HL-60 (cell line): ENCODE measurements around the gene FBN1.

Source experiments
- DNase-seq, 2 experiments: peaks; one replicate each; pipeline ENCODE4 v3.0.0-alpha.2; 2010 to 2020; ENCODE audit warnings: low read depth in 1 of 2, low spot score in 1 of 2
- H3K27ac ChIP-seq: fragments of 250-450 bp; sonication (Bioruptor Pico); replicated peaks from 2 replicates; pipeline ENCODE4 v1.5.1; 2020; ENCODE audit warnings: mild to moderate bottlenecking, moderate library complexity
- H3K27me3 ChIP-seq: fragments of 250-450 bp; sonication (Bioruptor Pico); 2 replicates; pipeline ENCODE4 v1.5.1; 2021; ENCODE audit warnings: mild to moderate bottlenecking, moderate library complexity; ENCODE audit not compliant: insufficient read depth, poor library complexity, severe bottlenecking
- H3K4me3 ChIP-seq: replicated peaks from 2 replicates; pipeline ENCODE4 v1.5.1; 2011; ENCODE audit warnings: mild to moderate bottlenecking, control low read depth, low read length; ENCODE audit not compliant: insufficient read depth
- GABPA ChIP-seq: IDR thresholded peaks from 2 replicates; pipeline ENCODE4 v1.6.1; 2012; ENCODE audit warnings: low read depth
- POLR2AphosphoS5 ChIP-seq: IDR thresholded peaks from 2 replicates; pipeline ENCODE4 v1.6.1; 2012; ENCODE audit warnings: low read depth
- SPI1 ChIP-seq: IDR thresholded peaks from 2 replicates; pipeline ENCODE4 v1.6.1; 2012; ENCODE audit warnings: low read depth, mild to moderate bottlenecking, borderline replicate concordance
- TF ChIP-seq, protein P1 (sequence below): IDR thresholded peaks from 2 replicates; pipeline ENCODE4 v1.6.1; 2012; ENCODE audit warnings: low read depth; ENCODE audit not compliant: insufficient replicate concordance
- TF ChIP-seq, protein P2 (sequence below): IDR thresholded peaks from one replicate; pipeline ENCODE4 v1.5.1; 2011; ENCODE audit warnings: low read length, control low read depth, inconsistent platforms; ENCODE audit not compliant: insufficient read depth

FBN1 gene

GRCh38 chr15:48579945-48580671 lies 65.4 kb downstream of the FBN1 start:
- no peak overlapping the region for H3K27ac ChIP-seq
- no peaks in the 10 kb centered on the region for H3K27me3 ChIP-seq
- DNase-seq, result no peak
- H3K4me3 ChIP-seq, result no peak overlapping the region
- TF ChIP-seq, protein P1, sequence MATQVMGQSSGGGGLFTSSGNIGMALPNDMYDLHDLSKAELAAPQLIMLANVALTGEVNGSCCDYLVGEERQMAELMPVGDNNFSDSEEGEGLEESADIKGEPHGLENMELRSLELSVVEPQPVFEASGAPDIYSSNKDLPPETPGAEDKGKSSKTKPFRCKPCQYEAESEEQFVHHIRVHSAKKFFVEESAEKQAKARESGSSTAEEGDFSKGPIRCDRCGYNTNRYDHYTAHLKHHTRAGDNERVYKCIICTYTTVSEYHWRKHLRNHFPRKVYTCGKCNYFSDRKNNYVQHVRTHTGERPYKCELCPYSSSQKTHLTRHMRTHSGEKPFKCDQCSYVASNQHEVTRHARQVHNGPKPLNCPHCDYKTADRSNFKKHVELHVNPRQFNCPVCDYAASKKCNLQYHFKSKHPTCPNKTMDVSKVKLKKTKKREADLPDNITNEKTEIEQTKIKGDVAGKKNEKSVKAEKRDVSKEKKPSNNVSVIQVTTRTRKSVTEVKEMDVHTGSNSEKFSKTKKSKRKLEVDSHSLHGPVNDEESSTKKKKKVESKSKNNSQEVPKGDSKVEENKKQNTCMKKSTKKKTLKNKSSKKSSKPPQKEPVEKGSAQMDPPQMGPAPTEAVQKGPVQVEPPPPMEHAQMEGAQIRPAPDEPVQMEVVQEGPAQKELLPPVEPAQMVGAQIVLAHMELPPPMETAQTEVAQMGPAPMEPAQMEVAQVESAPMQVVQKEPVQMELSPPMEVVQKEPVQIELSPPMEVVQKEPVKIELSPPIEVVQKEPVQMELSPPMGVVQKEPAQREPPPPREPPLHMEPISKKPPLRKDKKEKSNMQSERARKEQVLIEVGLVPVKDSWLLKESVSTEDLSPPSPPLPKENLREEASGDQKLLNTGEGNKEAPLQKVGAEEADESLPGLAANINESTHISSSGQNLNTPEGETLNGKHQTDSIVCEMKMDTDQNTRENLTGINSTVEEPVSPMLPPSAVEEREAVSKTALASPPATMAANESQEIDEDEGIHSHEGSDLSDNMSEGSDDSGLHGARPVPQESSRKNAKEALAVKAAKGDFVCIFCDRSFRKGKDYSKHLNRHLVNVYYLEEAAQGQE, result no peak
- TF ChIP-seq POLR2AphosphoS5 (no peak), SPI1 (no peak), GABPA (no peak)
- TF ChIP-seq, protein P2, sequence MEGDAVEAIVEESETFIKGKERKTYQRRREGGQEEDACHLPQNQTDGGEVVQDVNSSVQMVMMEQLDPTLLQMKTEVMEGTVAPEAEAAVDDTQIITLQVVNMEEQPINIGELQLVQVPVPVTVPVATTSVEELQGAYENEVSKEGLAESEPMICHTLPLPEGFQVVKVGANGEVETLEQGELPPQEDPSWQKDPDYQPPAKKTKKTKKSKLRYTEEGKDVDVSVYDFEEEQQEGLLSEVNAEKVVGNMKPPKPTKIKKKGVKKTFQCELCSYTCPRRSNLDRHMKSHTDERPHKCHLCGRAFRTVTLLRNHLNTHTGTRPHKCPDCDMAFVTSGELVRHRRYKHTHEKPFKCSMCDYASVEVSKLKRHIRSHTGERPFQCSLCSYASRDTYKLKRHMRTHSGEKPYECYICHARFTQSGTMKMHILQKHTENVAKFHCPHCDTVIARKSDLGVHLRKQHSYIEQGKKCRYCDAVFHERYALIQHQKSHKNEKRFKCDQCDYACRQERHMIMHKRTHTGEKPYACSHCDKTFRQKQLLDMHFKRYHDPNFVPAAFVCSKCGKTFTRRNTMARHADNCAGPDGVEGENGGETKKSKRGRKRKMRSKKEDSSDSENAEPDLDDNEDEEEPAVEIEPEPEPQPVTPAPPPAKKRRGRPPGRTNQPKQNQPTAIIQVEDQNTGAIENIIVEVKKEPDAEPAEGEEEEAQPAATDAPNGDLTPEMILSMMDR, result no peak

- H3K27ac ChIP-seq, result no peak overlapping the region
- no peak for TF ChIP-seq POLR2AphosphoS5
- TF ChIP-seq, protein P1, result no peak
- TF ChIP-seq GABPA, result no peak
- TF ChIP-seq, protein P2, result no peak
- TF ChIP-seq SPI1, result no peak
- no peak overlapping the region for H3K4me3 ChIP-seq
- no peaks in the 10 kb centered on the region for H3K27me3 ChIP-seq
- no peak for DNase-seq
Measured at GRCh38 chr15:48578965-48579364, 66.5 kb downstream of the FBN1 start.

DNA sequence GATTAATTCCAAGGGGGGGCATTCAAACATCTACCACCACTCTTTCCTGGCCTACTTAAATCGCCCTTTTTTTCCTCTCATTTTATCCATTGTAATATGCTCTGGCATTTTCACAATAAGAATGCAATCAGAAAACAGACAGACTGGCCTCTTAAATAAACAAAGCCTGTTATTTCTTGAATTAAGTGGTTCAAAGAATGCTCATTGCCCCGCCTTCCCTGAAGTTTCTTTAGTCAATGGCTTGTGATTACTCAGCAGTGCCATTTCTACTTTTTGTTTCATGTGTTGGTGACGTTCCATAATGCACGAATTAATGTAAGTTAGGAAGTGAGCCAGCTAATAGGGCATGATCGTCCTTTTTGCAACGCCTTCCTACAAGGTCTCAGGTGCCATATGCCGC lies 68.0 kb downstream of the FBN1 start:
- DNase-seq, result no peak
- Histone ChIP-seq H3K27me3 (no peaks in the 10 kb centered on the region), H3K4me3 (no peak overlapping the region), H3K27ac (no peak overlapping the region)
- TF ChIP-seq SPI1, result no peak
- TF ChIP-seq, protein P2, result no peak
- no peak for TF ChIP-seq GABPA
- TF ChIP-seq, protein P1, result no peak
- no peak for TF ChIP-seq POLR2AphosphoS5
